Right lobe of liver (tissue), 6 donors: ENCODE results near the gene PTPRR. TPM values are rescaled to one million over a fixed set of nuclear protein-coding genes. Genes with fewer than 3 reads are reported as not detected.

Source experiments
- ATAC-seq, 4 donors: fragments of 200-7000 bp; cut with Tn5 transposase; one replicate each; pipeline ENCODE4 v1.9.1; 2020; ENCODE audit warnings: mild to moderate bottlenecking in 4 of 4, moderate library complexity in 4 of 4
- DNase-seq, 3 donors: peaks; one replicate each; pipeline ENCODE4 v3.0.0-alpha.2; 2020
- H3K27ac ChIP-seq, 3 donors: fragments of 200-600 bp; one replicate each; pipeline ENCODE4 v1.8.0; 2022
- H3K27me3 ChIP-seq, 2 donors: fragments of 200-600 bp; one replicate each; pipeline ENCODE4 v1.8.0; 2022
- H3K36me3 ChIP-seq, 4 donors: fragments of 200-600 bp; sonication (generic) in 1 of 4; one replicate each; pipeline versions ENCODE4 v1.5.1 to v1.8.0; 2017 to 2022; ENCODE audit warnings: control low read depth in 1 of 4
- H3K4me1 ChIP-seq, 4 donors: fragments of 200-600 bp; sonication (generic) in 1 of 4; one replicate each; pipeline versions ENCODE4 v1.5.1 to v1.8.0; 2017 to 2022; ENCODE audit warnings: control low read depth in 1 of 4
- H3K4me3 ChIP-seq, 3 donors: fragments of 200-600 bp; one replicate each; pipeline ENCODE4 v1.8.0; 2022
- H3K9me3 ChIP-seq, 4 donors: fragments of 200-600 bp; sonication (generic) in 1 of 4; one replicate each; pipeline versions ENCODE4 v1.5.1 to v1.8.0; 2017 to 2022; ENCODE audit warnings: control low read depth in 1 of 4
- CTCF ChIP-seq, 4 donors: fragments of 200-600 bp in 3 of 4; fragments of 450-650 bp in 1 of 4; IDR thresholded peaks; one replicate each; pipeline versions ENCODE4 v1.5.1 to v1.8.0; 2016 to 2022; ENCODE audit warnings: antibody characterized with exemption in 4 of 4, mild to moderate bottlenecking in 2 of 4
- POLR2A ChIP-seq: fragments of 450-650 bp; IDR thresholded peaks from one replicate; pipeline ENCODE4 v1.6.1; 2017; ENCODE audit warnings: antibody characterized with exemption, mild to moderate bottlenecking
- WGBS: methylation state at CpG from one replicate; pipeline ENCODE4 v1.1.6; 2018; ENCODE audit warnings: low coverage, low lambda C conversion rate; ENCODE audit not compliant: insufficient coverage; ENCODE audit errors: missing lambda C conversion rate; 5-methylcytosine and 5-hydroxymethylcytosine counted together
- intact Hi-C, 2 donors: fragments of 100-400 bp; cut with DNase I; formaldehyde crosslinking; loops; one replicate each; pipeline versions ENCODE4 v1.11.2 to v1.14.1; 2022
- total RNA-seq, 6 experiments: library from RNA; depleted of rRNA in 2 of 6; stranded (reverse); fragments of >200 nt in 2 of 6; fragmentation: NEBNext Ultra II Directional in 3 of 6; extraction: Animal tissue kit (Norgen Biotek cat#: 25700) in 3 of 6; gene quantifications; one replicate each; pipeline versions ENCODE4 v1.1.0 to v1.2.4, GENCODE V29; 2016 to 2023
- donor health status: DM: no; HTN: yes; CAD: no.
- donor health status: DM: no; HTN: no; CAD: no.
- donor health status: DM: no; HTN: no; CAD: no.
- donor health status: DM: no; HTN: yes; CAD: no.
- donor health status: DM: no; HTN: yes; CAD: no.

The PTPRR gene
- total RNA-seq, 6 experiments from 2014 or later = 0.12 TPM; not detected in 5

GRCh38 chr12:70719672-70720420 is 200.7 kb downstream of the PTPRR start:
- DNase-seq (peak in 1 of 3 donors; percentile 47), ATAC-seq (peak; percentile 65 to 74 (median 68))
- intact Hi-C loops = loop anchor here (5.0 to 10.0 kb wide), 2 partner anchors 125 to 128 kb away; no protein-coding TSS in a partner anchor
- 21% methylated on average over 18 of the region's 19 CpGs for WGBS
- no peaks in the 10 kb centered on the region for H3K4me1 ChIP-seq
- H3K27me3 ChIP-seq = no peaks in the 10 kb centered on the region
- H3K4me3 ChIP-seq = peak overlapping the region in 1 of 3 donors; percentile 4
- H3K9me3 ChIP-seq = no peaks in the 10 kb centered on the region
- no peaks in the 10 kb centered on the region for H3K36me3 ChIP-seq
- TF ChIP-seq CTCF (IDR thresholded peaks at IDR 0.05) (peak; percentile 67 to 89 (median 84)), POLR2A (no peak)
- peak overlapping the region in 1 of 3 donors; percentile 36 for H3K27ac ChIP-seq

- WGBS = 54% methylated on average over 12 of the region's 12 CpGs
- no peaks in the 10 kb centered on the region for H3K9me3 ChIP-seq
- H3K27ac ChIP-seq = peak overlapping the region in 1 of 3 donors; percentile 36
- no peak overlapping the region for H3K4me3 ChIP-seq
- no peaks in the 10 kb centered on the region for H3K36me3 ChIP-seq
- no peaks in the 10 kb centered on the region for H3K27me3 ChIP-seq
- intact Hi-C loops = no loop called here
- no peaks in the 10 kb centered on the region for H3K4me1 ChIP-seq
- no peak for DNase-seq
- ATAC-seq = peak; percentile 61 to 76 (median 70)
- TF ChIP-seq POLR2A (no peak), CTCF (IDR thresholded peaks at IDR 0.05) (no peak)
Observed at GRCh38 chr12:70719071-70719470, 201.5 kb downstream of the PTPRR start.

- Histone ChIP-seq H3K36me3 (no peaks in the 10 kb centered on the region), H3K27me3 (no peaks in the 10 kb centered on the region), H3K4me3 (no peak overlapping the region), H3K27ac (no peak overlapping the region), H3K4me1 (peaks cover 0 to 8% (median 4%) of the 10 kb centered on the region in 4 donors), H3K9me3 (no peaks in the 10 kb centered on the region)
- 46% methylated on average over 3 of the region's 3 CpGs for WGBS
- intact Hi-C loops = no loop called here
- TF ChIP-seq POLR2A = no peak
- no peak for TF ChIP-seq CTCF (IDR thresholded peaks at IDR 0.05)
- ATAC-seq (peak; percentile 65 to 83 (median 80)), DNase-seq (no peak)
Observed at GRCh38 chr12:70711831-70712230, 208.7 kb downstream of the PTPRR start.

GRCh38 chr12:70709022-70709421 is 211.5 kb downstream of the PTPRR start:
- Histone ChIP-seq H3K4me3 (no peak overlapping the region), H3K4me1 (peaks cover 0 to 8% (median 4%) of the 10 kb centered on the region in 4 donors), H3K9me3 (no peaks in the 10 kb centered on the region), H3K27me3 (no peaks in the 10 kb centered on the region), H3K27ac (no peak overlapping the region), H3K36me3 (no peaks in the 10 kb centered on the region)
- DNase-seq (no peak), ATAC-seq (no peak)
- intact Hi-C loops = no loop called here
- TF ChIP-seq CTCF (IDR thresholded peaks at IDR 0.05) (no peak), POLR2A (no peak)
- 48% methylated on average over 2 of the region's 2 CpGs for WGBS
